GM21529 (cell line): ENCODE data around the gene LKAAEAR1.
A peak's percentile ranks its signal among the peaks of the same experiment; 100 is the strongest.

ENCODE experiments used
- ATAC-seq: cut with Tn5 transposase; IDR thresholded peaks from one replicate; pipeline ENCODE4 v1.9.1; 2021; ENCODE audit not compliant: unreplicated experiment

The LKAAEAR1 gene

GRCh38 chr20:64040231-64041039 is 43.8 kb downstream of the LKAAEAR1 start:
- no peak for ATAC-seq

DNA sequence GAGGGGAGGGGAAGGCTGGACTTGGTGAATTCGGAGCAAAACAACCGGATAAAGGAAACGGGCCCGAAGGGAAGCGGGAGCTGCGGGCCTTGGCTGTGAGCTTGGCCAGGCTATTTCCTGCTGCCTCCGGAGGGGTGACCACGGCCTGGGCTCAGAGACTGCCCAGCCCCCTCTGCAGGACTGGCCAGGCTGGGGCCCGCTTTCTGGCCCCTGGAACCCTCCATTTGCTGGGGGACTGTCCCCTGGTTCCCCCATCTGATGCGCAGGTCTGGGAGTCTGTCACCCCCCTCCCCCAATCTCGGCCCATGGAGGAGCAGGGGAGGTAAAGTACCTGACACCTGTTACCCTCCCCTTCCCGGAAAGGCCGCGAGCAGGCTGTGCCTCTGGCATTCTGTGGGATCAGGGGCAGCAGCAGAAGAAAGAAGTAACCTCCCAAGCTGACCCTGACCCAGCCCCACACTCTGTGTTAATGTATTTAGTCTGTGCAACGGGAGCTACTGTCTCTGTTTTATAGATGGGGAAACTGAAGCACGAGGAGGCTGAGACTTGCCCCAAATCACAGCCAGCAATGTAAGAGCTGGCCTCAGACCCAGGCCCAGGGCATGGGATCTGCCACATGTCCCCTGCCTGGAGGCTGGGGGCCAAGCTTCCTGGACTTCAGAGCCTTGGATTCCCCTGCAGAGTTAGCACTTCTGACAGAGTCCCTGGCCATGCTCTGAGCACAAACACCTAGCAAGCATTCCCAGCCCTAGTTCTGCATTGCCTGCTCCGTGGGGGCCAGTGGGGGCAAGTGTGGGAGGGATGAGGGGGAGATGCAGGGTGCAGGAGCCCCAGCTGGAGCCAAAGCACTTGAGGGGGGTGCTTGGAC is 44.7 kb downstream of the LKAAEAR1 start:
- ATAC-seq: no peak

DNA sequence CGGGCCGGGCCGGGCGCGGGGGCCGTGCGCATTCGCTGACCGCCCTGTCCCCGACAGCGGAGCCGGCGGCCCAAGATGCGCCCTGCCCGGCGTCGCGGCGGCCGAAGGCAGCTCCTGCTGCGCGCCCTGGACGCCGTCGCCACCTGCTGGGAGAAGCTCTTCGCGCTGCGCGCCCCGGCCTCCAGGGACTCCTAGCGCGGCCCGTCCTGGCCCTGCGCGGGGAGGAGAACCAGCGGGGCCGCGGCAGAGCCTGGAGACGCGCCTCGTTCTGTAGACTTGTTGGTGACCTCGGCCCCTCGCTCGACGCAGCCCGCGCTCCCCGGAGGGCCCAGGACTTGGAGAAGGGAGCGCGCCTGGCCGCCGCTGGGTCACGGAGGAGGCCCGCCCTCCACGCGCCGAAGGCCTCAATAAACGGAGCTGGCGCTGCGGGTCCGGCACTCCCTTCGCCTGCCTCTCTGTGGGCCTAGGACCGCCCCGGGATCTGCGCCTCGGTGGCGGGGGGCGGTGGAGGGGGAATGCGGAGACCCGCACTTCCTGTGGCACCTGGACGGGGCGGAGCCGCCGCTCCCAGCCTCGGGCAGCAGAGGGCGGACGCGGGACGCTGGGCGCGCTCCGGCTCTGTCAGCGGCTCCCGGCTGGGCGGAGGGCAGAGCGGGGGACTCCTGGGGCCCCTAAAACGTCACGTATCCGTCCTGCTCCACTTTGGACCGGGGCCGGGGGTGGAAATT is 45.5 kb downstream of the LKAAEAR1 start:
- peak; percentile 48 for ATAC-seq

GRCh38 chr20:64038224-64038564 is 46.0 kb downstream of the LKAAEAR1 start:
- ATAC-seq: peak; percentile 36

DNA sequence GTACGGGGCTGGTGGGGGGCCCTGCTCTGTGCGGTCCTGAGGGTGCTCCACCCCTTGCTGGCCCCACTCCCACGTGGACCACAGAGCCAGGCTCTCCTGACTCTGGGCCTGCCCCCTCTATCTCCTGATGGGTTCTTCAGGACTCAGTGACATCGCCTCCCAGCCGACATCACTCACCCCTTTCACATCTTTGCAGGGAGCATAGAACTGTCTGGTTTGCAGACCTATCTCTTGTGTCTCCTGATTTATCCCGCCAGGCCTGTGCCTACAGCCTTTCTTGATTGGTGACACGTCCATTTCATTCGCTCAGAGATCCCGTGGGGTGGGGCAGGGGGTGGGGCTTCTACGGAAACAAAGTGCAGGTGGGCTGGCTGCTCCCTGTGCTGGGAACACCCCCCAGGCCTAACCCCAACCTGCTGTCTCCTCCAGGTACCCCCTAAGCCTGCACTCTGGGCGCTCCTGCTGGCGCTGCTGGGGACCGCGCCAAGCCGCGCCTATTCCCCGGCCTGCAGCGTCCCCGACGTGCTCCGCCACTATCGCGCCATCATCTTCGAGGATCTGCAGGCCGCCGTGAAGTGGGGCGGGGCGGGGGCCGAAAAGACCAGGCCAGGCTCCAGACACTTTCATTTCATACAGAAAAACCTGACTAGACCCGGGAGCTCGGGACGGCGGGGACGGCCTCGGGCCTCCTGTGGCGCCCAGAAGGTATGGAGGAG is 46.5 kb downstream of the LKAAEAR1 start:
- ATAC-seq: no peak

- no peak for ATAC-seq
These were observed 47.0 kb downstream of the LKAAEAR1 start for GRCh38 chr20:64037199-64037497.

DNA sequence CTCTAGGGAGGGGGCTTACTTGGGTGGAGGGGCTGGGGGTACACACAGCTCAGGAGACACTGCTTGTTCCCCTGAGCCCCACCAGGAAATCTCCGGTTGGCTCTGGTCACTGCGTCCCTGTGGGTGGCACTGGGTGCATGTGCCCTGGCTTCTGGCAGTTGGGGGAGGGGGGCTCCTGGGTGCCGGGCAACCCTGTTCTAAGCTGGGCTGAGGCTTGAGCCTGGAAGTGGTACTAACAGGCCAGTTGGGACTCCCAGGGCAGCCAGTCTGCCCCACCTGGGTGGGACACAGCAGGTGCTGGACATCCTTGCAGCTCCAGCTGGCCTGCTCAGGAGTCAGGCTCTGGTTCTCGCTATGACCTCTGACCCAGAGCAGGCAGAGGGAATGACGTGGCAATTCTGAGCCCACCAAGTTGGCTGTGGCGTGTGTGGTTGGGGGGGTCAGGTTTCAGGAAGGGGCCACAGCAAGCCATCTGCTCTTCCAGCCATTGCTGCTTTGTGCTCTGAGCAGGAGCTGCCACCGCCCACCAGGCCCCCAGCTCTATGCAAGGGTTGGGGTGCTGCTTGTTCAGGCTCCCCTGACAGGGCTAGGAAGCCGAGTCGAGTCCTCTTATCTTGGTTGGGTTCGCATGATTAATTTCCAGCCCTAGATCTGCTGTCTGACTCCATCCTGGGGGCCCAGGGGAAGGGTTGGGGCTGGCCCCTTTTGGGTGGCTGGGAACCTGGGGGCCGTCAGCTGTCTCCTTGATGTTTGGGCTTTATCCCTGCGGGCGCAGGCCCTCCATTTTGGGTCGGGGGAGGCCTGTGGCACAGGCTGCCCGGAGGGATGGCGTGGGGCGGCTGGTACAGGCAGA is 47.6 kb downstream of the LKAAEAR1 start:
- ATAC-seq: no peak

DNA sequence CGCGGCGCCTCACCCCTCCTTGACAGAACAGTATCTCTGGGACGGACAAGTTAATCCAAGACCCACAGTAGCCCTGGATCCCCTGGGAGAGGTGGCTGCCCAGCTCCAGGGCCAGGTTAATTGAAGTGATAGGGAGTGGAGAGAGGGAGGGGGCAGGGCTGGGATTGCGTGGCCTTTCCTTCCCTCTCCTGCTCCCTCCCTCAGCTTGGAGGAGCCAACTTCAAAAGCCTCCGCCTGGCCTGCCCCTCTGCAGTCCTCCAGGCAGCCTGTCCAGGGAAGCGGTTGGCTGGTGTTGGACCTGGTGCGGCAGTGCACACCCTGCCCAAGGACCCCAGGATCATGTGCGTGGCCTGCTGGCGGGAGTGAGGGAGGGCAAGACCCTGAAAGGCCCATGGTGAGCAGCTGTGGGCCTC is 48.3 kb downstream of the LKAAEAR1 start, which contains the start of gene C20orf204:
TSS of gene C20orf204 (plus strand) at position 250 of the 413 bp plus-strand sequence. CDS start at position 392, 142 bp downstream.
- ATAC-seq: no peak

DNA sequence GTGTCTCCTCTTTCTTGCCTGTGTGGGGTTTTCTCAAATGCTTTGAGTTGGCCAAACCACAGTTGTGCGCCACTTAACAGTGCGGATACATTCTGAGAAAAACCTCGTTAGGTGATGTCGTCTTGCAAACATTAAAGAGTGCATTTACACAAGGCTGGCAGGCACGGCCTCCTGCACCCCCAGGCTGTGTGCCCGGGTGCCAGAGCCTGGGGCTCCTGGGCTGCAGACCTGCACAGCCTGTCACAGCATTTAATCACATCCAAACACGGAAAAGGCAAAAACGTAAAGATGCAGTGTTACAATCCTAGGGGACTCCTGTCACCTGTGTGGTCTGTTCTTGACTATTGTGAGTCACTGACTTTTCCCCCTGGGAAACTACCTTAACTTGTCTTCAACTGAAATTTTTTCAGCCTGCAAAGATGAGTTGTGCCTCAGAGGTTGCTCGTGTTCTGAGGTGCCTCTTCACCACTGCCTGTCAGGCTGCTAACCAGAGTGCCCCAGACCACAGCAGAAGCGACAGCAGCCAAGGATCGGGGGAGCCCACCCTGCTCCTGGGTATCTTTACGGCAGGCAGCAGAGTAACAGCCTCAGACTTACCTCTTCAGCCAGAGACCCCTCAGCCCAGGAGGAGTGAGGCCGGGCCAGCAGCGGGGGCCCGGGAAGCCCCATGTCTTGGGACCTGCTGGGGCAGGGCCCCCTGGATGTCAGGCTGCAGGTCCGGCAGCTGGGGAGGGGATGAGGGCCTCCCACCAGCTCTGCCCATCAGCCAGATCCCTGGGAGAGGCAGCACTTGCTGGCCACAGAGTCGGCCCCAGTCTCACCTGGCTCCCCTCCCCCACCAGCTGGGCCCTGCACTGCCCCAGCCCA is 48.9 kb downstream of the LKAAEAR1 start:
- ATAC-seq: no peak

GRCh38 chr20:64033981-64034493 is 50.2 kb downstream of the LKAAEAR1 start:
- ATAC-seq: no peak
